Fibroblast of mammary gland (primary cell): ENCODE results near the gene HDDC3.

Source experiments
- DNase-seq: peaks from one replicate; pipeline ENCODE4 v3.0.0-alpha.2; 2010; ENCODE audit warnings: low read depth
- H3K4me3 ChIP-seq: 2 replicates; pipeline ENCODE4 v1.5.1; 2011; ENCODE audit warnings: low read depth, mild to moderate bottlenecking, low read length, moderate library complexity; ENCODE audit not compliant: control insufficient read depth
- CTCF ChIP-seq: conservative IDR thresholded peaks from 2 replicates; pipeline ENCODE4 v1.5.1; 2011; ENCODE audit warnings: low read depth, low read length, inconsistent platforms; ENCODE audit not compliant: control insufficient read depth, insufficient read depth

Gene HDDC3

GRCh38 chr15:90881978-90882721, 50.2 kb downstream of the HDDC3 start:
- DNase-seq: no peak
- no peak for TF ChIP-seq CTCF
- H3K4me3 ChIP-seq: no peak overlapping the region

- no peak overlapping the region for H3K4me3 ChIP-seq
- no peak for DNase-seq
- TF ChIP-seq CTCF: no peak
Observed at GRCh38 chr15:90881181-90881977, 51.0 kb downstream of the HDDC3 start.

- no peak for TF ChIP-seq CTCF
- no peak for DNase-seq
- no peak overlapping the region for H3K4me3 ChIP-seq
Observed at GRCh38 chr15:90880381-90881145, 51.8 kb downstream of the HDDC3 start.
